GM19240 (cell line): Measurements from ENCODE around the gene EVPL.
A peak's percentile ranks its signal among the peaks of the same experiment; 100 is the strongest.

Experiments used
- DNase-seq: peaks from one replicate; pipeline ENCODE4 v3.0.0; 2011; ENCODE audit warnings: low spot score; ENCODE audit not compliant: insufficient read length

EVPL gene

DNA sequence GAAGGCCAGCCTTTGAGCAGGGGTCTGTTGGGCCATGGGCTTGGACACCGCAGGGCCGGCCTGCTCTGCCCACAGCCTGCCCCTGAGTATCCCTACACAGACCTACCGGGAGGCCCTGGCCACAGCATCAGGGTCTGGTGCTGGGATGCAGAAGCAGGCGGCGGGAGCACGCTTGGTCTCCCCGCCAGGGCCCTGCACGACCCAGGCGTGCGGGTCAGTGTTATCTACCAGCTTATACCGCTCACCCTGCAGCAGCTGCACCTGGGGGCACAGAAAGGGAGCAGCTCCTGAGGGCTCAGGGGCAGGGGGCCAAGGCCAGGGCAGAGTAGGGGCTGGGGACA, 8.8 kb downstream of the EVPL start:
- no peak for DNase-seq

- no peak for DNase-seq
Observed at GRCh38 chr17:76017481-76018339, 9.4 kb downstream of the EVPL start.

DNA sequence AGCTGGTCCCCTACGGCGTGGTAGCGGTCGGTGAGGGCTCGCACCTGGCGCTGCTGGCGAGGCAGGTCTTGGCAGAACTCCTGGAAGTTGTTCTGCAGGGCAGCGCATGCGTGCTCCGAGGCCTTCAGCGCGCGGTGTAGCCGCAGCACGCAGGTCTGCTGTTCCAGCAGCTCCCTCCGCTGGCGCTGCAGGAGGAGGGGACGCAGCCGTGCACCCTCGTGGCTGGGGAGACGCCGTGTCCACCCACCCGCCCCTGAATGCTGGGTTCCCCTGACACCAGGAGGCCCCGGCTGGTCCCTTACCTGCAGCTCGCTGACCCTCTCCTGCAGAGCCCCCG, 12.2 kb downstream of the EVPL start:
- no peak for DNase-seq

DNA sequence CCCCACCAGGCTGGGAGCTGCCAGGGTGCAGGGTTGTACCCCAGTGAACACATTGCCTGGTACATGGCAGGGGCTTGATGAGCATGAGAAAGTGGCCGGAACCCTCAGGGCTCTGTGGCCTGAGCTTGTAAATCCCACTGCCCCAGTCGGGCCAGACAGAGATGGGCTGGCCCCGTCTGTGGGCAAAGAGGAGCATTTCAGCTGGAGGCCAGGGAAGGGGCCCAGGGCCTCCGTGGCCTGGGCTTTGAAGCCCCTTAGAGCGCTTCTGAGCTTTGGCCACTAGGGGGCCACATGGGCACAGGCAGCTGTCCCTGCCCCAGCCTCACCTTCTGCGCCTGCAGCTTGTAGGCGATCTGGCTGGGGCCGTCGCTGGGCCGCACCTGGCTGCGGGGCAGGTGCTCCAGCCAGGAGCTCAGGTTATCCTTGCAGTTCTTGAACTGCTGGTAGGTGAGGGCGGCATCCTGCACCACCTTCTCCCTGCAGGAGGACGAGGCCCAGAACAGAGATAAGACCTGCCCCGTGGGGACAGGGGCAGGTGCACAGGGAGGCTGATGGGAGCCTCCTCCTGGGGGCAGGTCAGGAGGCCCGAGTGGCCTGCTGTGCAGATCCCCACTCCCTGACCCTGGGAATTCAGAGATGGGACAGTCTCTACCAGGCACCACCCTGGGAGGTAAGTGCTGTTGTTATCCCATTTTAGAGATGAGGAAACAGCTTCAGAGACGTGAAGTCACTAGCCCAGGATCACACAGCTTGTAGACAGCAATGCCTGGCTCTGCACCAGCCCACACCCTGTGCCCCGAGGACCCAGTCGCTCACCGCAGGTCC, 12.8 kb downstream of the EVPL start:
- peak; percentile 98 for DNase-seq

DNA sequence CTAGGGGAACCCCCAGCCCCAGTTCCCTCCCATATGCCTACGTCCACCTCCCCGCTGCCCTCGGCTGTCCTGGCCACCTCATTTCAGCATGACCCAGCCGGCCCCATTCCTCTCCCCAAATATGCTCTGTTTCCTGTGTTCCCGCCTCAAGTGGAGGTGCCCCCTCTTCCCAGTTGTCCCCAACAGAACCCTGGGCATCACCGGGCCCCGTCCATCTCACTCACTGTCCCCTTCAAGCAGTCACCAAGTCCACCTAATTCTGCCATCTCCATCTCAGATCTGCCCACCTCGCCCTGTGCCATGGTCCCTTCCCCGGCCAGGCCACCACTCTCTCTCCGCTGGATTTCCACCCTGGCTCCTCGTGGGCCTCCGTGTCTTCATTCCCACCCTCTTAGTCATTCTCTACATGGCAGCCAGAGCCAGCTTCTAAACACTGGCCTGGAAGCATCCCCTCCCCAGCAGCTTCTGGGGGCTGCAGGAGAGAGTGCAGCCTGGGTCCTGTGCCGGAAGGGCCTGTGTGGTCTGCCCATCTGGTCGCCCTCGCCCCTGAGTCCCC, 13.7 kb downstream of the EVPL start:
- DNase-seq: no peak

DNA sequence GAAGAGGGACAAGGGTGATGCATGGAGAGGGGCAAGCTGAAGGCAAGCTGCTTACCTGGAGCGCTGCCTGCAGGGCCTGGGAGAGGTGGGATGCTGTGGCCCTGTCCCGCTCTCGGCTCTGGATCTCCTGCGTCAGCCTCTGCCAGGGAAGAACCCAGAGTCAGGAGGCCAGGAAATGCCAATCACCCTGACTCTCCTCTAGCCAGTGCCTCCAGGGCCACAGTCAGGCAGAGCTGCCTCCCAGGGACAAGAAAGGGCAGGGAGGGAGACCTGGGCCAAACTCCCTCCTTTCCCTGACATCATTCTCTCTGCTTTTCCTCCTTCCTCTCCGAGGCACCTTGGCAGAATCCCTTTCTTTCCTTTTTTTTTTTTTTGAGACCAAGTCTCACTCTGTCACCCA, 15.2 kb downstream of the EVPL start:
- no peak for DNase-seq

DNA sequence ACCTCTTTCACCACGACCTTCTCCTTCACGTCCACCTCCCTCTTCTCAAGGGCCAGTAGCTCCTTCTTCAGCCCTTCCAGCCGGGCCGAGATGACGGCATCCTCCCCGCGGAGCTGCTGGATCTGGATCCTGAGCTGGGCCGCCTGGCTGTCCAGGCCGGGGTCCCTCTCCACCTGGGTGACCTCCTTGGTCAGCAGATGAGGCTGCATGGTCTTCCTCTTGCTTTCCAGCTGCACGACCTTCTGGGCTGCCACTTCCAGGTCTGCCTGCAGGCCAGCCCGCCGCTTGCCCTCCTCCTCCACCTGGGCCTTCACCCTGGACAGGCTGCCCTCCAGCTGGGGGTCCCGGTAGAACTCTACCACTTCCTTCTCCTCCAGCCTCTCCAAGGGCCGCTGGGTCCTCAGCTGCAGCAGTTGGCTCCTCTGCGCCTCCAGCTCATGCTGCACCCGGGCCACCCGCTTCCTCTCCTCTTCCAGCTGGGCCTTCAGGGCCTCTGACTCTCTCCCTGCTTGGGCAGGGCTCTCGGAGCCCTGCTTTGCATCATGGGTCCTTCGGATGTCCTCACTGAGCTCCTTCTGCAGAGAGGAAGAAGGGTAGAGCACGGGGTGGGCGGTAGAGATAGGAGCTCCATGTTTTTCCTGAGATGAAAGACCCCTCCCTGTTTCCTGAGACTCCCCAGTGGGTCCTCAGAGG, 17.0 kb downstream of the EVPL start:
- no peak for DNase-seq

DNA sequence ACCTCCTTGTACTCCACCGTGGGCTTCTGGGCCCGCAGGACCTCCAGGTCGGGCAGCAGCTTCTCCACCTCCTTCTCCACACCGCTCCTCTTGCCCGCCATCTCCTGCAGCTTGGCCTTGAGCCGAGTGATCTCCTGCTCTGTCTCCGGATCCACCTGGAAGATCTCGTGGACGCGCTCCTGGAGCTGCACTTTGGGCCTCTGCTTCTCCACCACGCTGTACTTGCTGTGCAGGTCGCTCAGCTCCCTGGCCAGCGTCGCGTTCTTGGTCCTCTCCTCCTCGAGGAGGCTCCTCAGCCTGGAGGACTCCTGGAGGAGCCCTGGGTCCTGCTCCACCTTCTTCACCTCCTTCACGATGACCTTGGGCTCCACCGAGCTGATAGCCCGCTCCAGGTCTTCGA, 17.7 kb downstream of the EVPL start:
- DNase-seq: no peak

GRCh38 chr17:76008630-76009425, 18.3 kb downstream of the EVPL start:
- no peak for DNase-seq

- DNase-seq: no peak
Observed at GRCh38 chr17:76008208-76008607, 18.9 kb downstream of the EVPL start.

DNA sequence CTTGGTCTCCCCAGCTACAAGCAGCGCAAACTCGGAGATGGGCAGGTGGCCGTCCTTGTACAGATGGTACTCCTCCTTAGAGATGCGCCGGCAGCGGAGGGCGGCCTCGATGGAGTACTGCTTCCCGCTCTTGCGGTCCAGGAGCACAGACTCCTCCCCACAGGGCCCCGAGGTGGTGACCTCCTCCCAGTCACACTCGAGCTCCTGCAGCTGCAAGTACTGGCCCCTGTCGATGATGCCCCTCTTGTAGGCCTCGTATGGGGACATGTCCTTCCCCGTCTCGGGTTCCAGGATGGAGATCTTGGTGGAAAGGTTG, 19.3 kb downstream of the EVPL start:
- no peak for DNase-seq

GRCh38 chr17:76007131-76007849, 19.8 kb downstream of the EVPL start:
- DNase-seq: no peak

DNA sequence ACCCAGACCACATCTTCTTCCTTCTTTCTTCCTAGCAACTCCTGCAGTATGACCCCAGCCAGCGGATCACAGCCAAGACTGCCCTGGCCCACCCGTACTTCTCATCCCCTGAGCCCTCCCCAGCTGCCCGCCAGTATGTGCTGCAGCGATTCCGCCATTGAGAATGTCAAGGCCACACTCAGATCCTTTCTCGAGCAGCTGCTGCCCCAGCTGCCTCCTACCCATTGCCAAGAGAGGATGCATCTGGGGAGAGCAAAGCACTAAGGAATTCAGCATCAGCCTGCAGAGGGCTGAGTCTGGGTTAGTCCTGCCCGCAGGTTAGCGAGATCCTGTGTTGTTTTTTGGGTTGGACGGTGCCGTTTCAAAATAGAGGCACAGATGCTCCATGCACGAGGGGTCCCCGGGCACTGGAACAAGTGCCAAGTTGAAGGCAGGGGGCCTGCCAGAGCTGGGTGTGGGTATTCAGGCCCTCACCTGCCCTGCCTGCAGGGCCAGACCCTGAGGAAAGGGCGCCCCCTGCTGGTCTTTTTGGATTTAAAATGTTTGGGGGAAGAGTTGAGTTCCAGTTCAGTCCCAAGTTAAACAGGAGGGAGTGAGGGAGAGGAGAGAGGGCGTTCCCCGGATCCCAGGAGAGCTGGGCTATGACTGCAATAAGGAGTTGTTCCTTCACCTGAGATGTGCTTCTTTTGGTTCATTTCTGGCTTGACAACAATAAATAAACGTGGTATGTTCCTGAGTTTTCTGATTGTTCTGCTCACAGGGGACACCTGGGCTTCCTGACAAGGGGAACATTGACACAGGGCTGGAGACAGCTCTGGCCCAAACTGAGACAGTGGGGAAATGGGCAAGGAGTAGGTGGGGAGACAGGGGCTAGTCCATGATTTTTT, 21.6 kb downstream of the EVPL start:
- peak; percentile 93 for DNase-seq

DNA sequence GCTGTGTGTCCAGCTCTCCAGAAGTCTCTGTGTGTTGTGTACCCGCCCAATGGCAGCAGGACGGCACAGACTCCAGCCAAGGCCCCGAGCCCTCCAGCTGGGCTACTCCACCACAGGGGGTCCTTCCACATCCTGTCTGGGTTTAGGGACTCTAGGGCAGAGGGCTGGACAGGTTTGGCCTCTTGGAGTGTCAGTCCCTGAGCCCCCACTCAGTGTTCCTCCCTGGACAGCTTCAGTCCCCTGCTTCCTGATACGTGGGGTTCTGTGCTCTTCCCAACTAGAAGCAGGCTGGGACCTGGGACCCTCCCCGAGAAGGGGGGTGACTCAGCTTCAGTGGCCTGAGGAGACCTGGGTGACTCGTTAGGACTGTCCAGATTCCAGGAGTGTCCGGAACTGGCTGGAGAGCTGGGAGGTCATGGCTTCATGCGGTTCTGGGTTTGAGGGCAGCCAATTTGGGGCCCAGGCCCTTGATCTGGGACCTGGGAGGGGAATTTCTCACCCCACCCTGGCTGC, 22.3 kb downstream of the EVPL start:
- no peak for DNase-seq

DNA sequence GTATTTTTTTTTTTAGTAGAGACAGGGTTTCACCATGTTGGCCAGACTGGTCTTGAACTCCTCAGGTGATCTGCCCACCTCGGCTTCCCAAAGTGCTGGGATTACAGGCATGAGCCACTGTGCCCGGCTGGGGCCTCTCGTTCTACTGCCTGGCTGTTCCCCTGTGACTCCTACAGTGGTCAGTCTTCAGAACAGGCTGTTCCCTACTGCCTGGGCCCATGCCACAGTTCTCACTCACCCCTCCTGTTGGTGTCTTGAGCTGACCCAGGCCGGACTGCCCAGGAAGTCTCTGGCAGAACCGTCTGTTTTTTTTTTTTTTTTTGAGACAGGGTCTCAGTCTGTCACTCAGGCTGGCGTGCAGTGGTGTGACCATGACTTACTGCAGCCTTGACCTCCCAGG, 23.2 kb downstream of the EVPL start:
- DNase-seq: no peak

DNA sequence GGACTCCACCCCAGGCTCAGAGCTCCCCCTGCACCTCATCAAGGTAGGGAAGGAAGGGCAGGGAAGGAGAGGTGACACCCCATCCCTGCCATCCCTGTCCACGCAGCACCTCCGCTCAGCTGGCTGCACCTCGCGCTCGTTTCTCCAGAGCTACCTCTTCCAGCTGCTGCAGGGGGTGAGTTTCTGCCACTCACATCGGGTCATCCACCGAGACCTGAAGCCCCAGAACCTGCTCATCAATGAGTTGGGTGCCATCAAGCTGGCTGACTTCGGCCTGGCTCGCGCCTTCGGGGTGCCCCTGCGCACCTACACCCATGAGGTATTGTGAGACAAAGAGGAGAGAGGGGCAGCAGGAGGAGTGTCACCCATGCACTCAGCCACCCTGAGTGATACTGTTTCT, 25.0 kb downstream of the EVPL start:
- DNase-seq: no peak

GRCh38 chr17:76000755-76001521, 26.2 kb downstream of the EVPL start, which contains the start of gene CDK3:
Gene CDK3, plus strand, starts transcription at chr17:76000855. Its CDS starts 571 bp downstream, at chr17:76001426.
- DNase-seq: no peak

DNA sequence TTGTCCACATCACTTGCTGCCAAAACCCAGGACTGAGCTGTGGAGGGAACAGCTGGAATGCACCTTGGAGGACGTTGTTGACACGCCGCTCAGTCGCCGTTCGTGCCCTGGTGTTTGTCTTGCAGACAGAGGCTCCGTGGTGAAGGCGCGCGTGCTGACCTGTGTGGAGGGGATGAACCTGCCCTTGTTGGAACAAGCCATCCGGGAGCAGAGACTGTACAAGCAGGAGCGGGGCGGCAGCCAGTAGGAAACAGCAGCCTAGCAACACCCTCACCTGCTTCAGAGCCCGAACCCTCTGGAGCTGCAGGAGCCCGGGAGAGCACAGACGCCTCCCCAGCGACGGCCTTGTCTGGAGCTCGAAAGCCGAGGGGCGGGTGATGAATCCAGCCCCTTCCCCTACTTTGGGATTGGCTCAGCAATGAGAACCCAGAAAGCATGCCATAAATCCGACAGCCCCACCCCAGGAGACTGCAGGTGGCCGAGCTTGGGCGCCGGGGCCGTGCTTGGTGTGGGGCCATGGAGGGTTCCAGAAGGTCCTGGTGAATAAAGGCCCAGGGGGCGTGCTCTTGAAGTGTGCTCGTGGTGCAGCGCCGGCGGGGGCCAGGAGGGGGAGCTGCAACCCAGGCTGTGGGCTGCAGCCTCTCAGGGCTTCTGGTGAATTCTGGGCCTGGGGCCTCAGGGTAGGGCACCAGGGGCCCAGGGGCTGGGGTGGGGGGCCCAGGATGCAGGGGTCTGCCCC, 26.9 kb downstream of the EVPL start:
- DNase-seq: peak; percentile 53
